Tibial nerve (tissue), 4 donors: ENCODE measurements around the gene RPP30. TPM values are rescaled to one million over a fixed set of nuclear protein-coding genes. Genes with fewer than 3 reads are reported as not detected.

ENCODE experiments used
- DNase-seq, 2 donors: peaks; one replicate each; pipeline ENCODE4 v3.0.0-alpha.2; 2019; ENCODE audit warnings: low spot score in 2 of 2
- H3K27ac ChIP-seq, 4 donors: fragments of 200-600 bp; sonication (generic) in 3 of 4; one replicate each; pipeline ENCODE4 v1.5.1; 2017 to 2019; ENCODE audit warnings: mild to moderate bottlenecking in 1 of 4
- H3K27me3 ChIP-seq, 2 donors: fragments of 200-600 bp; sonication (generic) in 1 of 2; one replicate each; pipeline versions ENCODE4 v1.5.1 to v1.6.0; 2017 to 2019
- H3K36me3 ChIP-seq, 3 donors: fragments of 200-600 bp; sonication (generic); one replicate each; pipeline ENCODE4 v1.5.1; 2018 to 2019
- H3K4me1 ChIP-seq, 4 donors: fragments of 200-600 bp; sonication (generic) in 3 of 4; one replicate each; pipeline ENCODE4 v1.5.1; 2017 to 2019
- H3K4me3 ChIP-seq, 4 donors: fragments of 200-600 bp; sonication (generic) in 3 of 4; one replicate each; pipeline ENCODE4 v1.5.1; 2017 to 2019; ENCODE audit warnings: mild to moderate bottlenecking in 1 of 4, moderate library complexity in 1 of 4
- H3K9me3 ChIP-seq, 4 donors: fragments of 200-600 bp; sonication (generic) in 3 of 4; one replicate each; pipeline ENCODE4 v1.5.1; 2017 to 2019
- CTCF ChIP-seq, 5 experiments: fragments of 200-600 bp in 3 of 5; fragments of 450-650 bp in 2 of 5; sonication (generic) in 3 of 5; IDR thresholded peaks; one replicate each; pipeline ENCODE4 v1.5.1; 2016 to 2019; ENCODE audit warnings: antibody characterized with exemption in 5 of 5, mild to moderate bottlenecking in 3 of 5, moderate library complexity in 2 of 5
- EP300 ChIP-seq, 2 donors: sonication (generic); formaldehyde crosslinking; IDR thresholded peaks; one replicate each; pipeline ENCODE4 v1.6.1; 2017; ENCODE audit warnings: antibody characterized with exemption in 2 of 2, mild to moderate bottlenecking in 1 of 2
- POLR2A ChIP-seq, 2 donors: fragments of 450-650 bp; IDR thresholded peaks; one replicate each; pipeline ENCODE4 v1.6.1; 2017; ENCODE audit warnings: antibody characterized with exemption in 2 of 2, mild to moderate bottlenecking in 2 of 2, moderate library complexity in 2 of 2
- WGBS, 2 donors: methylation state at CpG; one replicate each; pipeline ENCODE4 v1.1.5; 2018; 5-methylcytosine and 5-hydroxymethylcytosine counted together
- total RNA-seq, 4 donors: library from RNA; depleted of rRNA; stranded (reverse); fragments of >200 nt; gene quantifications; one replicate each; pipeline ENCODE4 v1.1.0, GENCODE V29; 2016

Gene RPP30
- total RNA-seq, 4 donors from 2014 or later = 19.4 to 46.5 (median 35.2) TPM

GRCh38 chr10:90855126-90855525, 16.6 kb upstream of the RPP30 start:
- 46 to 54% methylated on average over 3 of the region's 3 CpGs for WGBS, 2 donors
- H3K27me3 ChIP-seq = peaks cover 0 to 42% of the 10 kb centered on the region in 2 donors

DNA sequence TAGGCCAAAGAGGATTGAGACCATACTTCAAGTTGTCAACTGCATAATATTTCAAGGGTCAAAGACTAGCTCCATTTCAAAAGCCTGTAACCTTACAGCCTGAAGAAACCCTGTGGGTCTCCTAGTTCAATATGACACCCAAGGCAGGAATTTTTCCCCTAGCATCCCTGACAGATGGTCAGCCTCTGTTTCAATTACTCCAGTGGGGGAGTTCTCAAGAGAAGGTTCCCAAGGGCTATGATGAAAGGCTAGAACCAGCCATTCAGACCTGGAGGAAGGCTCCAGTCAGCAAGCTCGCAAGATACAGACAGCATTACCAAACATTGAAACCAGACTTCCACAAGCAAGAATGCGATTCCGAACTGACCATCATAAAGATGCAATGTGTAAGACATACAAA, 15.5 kb upstream of the RPP30 start:
- H3K4me1 ChIP-seq = peaks cover 0 to 22% (median 2%) of the 10 kb centered on the region in 4 donors
- no peaks in the 10 kb centered on the region for H3K36me3 ChIP-seq
- WGBS, 2 donors = 90 to 94% methylated on average over 3 of the region's 3 CpGs
- H3K9me3 ChIP-seq = peaks cover 0 to 6% (median 0%) of the 10 kb centered on the region in 4 donors
- H3K27ac ChIP-seq = no peak overlapping the region
- no peak for DNase-seq
- TF ChIP-seq CTCF (IDR thresholded peaks at IDR 0.05) (no peak), EP300 (IDR thresholded peaks at IDR 0.05) (no peak), POLR2A (IDR thresholded peaks at IDR 0.05) (no peak)
- peaks cover 0 to 42% of the 10 kb centered on the region in 2 donors for H3K27me3 ChIP-seq
- peak overlapping the region in 1 of 4 donors; percentile 79 for H3K4me3 ChIP-seq

More at GRCh38 chr10:90855126-90855525, 16.6 kb upstream of the RPP30 start:
- H3K36me3 ChIP-seq = no peaks in the 10 kb centered on the region
- no peak overlapping the region for H3K27ac ChIP-seq
- DNase-seq = no peak
- TF ChIP-seq EP300 (IDR thresholded peaks at IDR 0.05) = no peak
- H3K4me3 ChIP-seq = no peak overlapping the region
- H3K9me3 ChIP-seq = peaks cover 0 to 17% (median 2%) of the 10 kb centered on the region in 4 donors
- H3K4me1 ChIP-seq = peaks cover 0 to 22% (median 2%) of the 10 kb centered on the region in 4 donors

DNA sequence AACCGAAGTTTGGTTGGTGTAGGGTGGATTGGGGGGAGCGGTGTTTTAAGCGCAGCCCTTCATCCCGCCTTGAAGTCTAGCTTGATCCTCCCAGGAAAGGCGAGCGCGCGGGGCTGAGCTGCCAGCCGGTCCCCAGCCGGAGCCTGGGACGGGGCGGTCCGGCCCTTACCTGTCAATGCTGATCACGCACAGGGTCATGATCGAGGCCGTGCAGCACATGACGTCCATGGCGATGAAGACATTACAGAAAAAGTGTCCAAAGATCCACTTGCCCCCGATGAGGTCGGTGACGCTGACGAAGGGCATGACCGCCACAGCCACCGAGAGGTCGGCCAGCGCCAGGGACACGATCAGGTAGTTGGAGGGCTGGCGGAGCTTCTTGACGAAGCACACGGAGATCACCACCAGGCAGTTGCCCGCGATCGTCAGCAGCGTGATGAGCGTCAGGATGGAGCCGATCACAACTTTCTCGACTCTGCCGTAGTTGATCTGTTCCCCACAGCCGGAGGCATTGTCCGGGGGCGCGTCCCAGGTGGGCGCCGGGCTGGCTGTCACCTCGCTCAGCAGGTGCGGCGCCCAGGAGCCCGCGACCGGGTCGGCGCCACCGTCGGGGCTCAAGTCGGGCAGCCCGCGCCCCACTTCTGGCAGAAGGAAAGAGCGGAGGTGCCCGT, 14.7 kb upstream of the RPP30 start:
- Histone ChIP-seq H3K27me3 (peaks cover 0 to 42% of the 10 kb centered on the region in 2 donors), H3K9me3 (no peaks in the 10 kb centered on the region), H3K4me3 (peak overlapping the region; percentile 33 to 79 (median 51)), H3K27ac (peak overlapping the region in 2 of 4 donors; percentile 55 to 81), H3K4me1 (peaks cover 0 to 22% (median 2%) of the 10 kb centered on the region in 4 donors), H3K36me3 (no peaks in the 10 kb centered on the region)
- DNase-seq = no peak
- WGBS, 2 donors = 12 to 18% methylated on average over 42 to 44 of the region's 59 CpGs
- TF ChIP-seq EP300 (IDR thresholded peaks at IDR 0.05) = no peak
- no peak for TF ChIP-seq POLR2A (IDR thresholded peaks at IDR 0.05)
- no peak for TF ChIP-seq CTCF (IDR thresholded peaks at IDR 0.05)

- Histone ChIP-seq H3K36me3 (no peaks in the 10 kb centered on the region), H3K4me1 (peaks cover 0 to 22% (median 2%) of the 10 kb centered on the region in 4 donors), H3K27ac (peak within 1 kb of the TSS; percentile 28 to 81 (median 67)), H3K4me3 (peak within 1 kb of the TSS; percentile 33 to 79 (median 51)), H3K9me3 (no peaks in the 10 kb centered on the region), H3K27me3 (peaks cover 0 to 42% of the 10 kb centered on the region in 2 donors)
- WGBS, 2 donors = 1 to 2% methylated on average over 7 to 24 of the region's 104 CpGs
- TF ChIP-seq CTCF (IDR thresholded peaks at IDR 0.05) (peak; percentile 41 to 85 (median 69)), EP300 (IDR thresholded peaks at IDR 0.05) (no peak), POLR2A (IDR thresholded peaks at IDR 0.05) (no peak)
- DNase-seq = peak; percentile 28 to 30
These were observed 13.9 kb upstream of the RPP30 start, which contains the start of gene HTR7 for GRCh38 chr10:90857635-90858460. TSS of gene HTR7 (minus strand) at chr10:90858039. CDS start at chr10:90857671, 368 bp downstream.

DNA sequence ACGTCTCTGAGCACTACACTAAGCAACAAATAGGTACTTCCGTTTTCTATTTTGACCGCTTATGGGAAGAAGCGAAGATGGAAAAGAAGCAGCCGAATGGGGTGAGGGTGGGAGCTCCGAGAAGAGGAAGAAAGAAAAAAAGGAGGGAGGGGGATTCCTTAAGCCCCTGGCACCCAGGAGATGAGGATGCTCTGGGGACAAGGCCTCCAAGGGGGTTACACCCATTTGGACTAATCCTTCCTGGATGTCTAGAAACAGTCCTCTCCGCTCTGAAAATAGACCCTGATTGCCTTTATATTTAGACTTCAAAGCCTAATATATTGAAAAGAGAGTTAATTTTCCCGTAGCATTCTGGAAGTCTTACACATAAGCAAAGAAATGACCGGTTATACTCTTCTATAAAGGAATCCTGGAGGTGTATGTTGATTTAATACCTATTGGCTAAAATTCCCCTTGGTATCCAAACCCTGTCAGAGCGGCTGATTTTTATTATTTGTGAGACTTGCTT, 13.3 kb upstream of the RPP30 start:
- TF ChIP-seq EP300 (IDR thresholded peaks at IDR 0.05) = no peak
- TF ChIP-seq POLR2A (IDR thresholded peaks at IDR 0.05) = no peak
- TF ChIP-seq CTCF (IDR thresholded peaks at IDR 0.05) = no peak
- H3K4me3 ChIP-seq = peak overlapping the region; percentile 33 to 79 (median 51)
- H3K27me3 ChIP-seq = peaks cover 0 to 36% of the 10 kb centered on the region in 2 donors
- no peaks in the 10 kb centered on the region for H3K9me3 ChIP-seq
- H3K4me1 ChIP-seq = peaks cover 0 to 22% (median 2%) of the 10 kb centered on the region in 4 donors
- 35 to 41% methylated on average over 10 of the region's 10 CpGs for WGBS, 2 donors
- H3K27ac ChIP-seq = peak overlapping the region; percentile 28 to 81 (median 58)
- no peaks in the 10 kb centered on the region for H3K36me3 ChIP-seq
- no peak for DNase-seq
